Measurements from ENCODE around the gene TMEM144. TPM values are rescaled to one million over a fixed set of nuclear protein-coding genes. Genes with fewer than 3 reads are reported as not detected.

Gene TMEM144
- total RNA-seq, 1 donor from 2014 or later, result 4.1 TPM

- Histone ChIP-seq H2AFZ (replicated peaks) (no peak overlapping the region), H3K4me3 (no peak overlapping the region), H3K4me1 (no peaks in the 10 kb centered on the region), H4K20me1 (ENCODE audit: low read depth) (no peaks in the 10 kb centered on the region), H3K9me3 (ENCODE audit: low read depth) (no peaks in the 10 kb centered on the region), H3K36me3 (no peaks in the 10 kb centered on the region), H3K79me2 (ENCODE audit: low read depth) (no peaks in the 10 kb centered on the region), H3K27me3 (no peaks in the 10 kb centered on the region), H3K9ac (no peak overlapping the region), H3F3A (ENCODE audit: low read depth) (peaks cover 4% of the 10 kb centered on the region), H3K27ac (no peak overlapping the region), H3K4me2 (no peak overlapping the region)
- DNase-seq (ENCODE audit: low spot score), result peak; percentile 56
- TF ChIP-seq EZH2phosphoT487 (IDR thresholded peaks at IDR 0.05) (no peak), CTCF (IDR thresholded peaks at IDR 0.05) (peak; percentile 79)
- H3K27ac Mint-ChIP-seq, result no peak overlapping the region
- H3K27me3 Mint-ChIP-seq (ENCODE audit: insufficient read depth, low read depth), result peaks cover 2% of the 10 kb centered on the region
- H3K4me3 Mint-ChIP-seq, result no peak overlapping the region
- H3K9me3 Mint-ChIP-seq, result no peaks in the 10 kb centered on the region
- H3K36me3 Mint-ChIP-seq, result no peaks in the 10 kb centered on the region
- peaks cover 9% of the 10 kb centered on the region for H3K4me1 Mint-ChIP-seq
Observed at GRCh38 chr4:158255727-158256324, 45.5 kb downstream of the TMEM144 start.

DNA sequence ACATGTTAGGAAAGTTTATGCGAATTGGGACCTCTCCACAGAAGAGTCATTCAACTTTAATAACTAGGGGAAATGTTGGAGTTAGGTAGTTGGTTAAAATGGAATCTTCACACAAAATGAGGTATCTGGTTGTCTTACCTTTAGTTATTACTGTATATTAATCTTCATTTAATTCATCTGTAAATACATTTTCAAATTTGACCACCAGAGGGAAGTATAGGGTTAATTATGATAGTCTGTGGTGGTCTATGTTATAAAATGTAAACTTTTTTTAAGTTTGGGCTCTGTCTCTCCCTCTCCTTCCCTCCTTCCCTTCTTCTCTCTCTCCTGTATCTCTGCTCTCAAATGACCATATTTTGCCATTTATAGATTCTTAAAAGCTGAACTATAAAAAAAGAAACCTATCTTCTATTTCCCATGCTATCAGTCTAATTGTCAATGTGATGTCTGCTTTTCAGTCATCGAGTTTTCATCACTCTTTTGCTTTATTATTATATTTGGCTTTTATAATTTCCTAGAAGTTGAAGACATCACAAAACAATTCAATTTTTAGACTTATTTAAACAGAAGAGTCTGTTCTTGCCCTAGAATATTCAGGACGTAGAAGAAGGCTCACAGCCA, 49.8 kb downstream of the TMEM144 start:
- TF ChIP-seq EZH2phosphoT487 (IDR thresholded peaks at IDR 0.05) (no peak), EZH2 (IDR thresholded peaks at IDR 0.05) (no peak), CTCF (IDR thresholded peaks at IDR 0.05) (peak; percentile 65)
- Histone ChIP-seq H3K4me3 (no peak overlapping the region), H3K9me3 (ENCODE audit: low read depth) (no peaks in the 10 kb centered on the region), H3K4me1 (no peaks in the 10 kb centered on the region), H3K4me2 (no peak overlapping the region), H3K79me2 (ENCODE audit: low read depth) (no peaks in the 10 kb centered on the region), H3F3A (ENCODE audit: low read depth) (peaks cover 4% of the 10 kb centered on the region), H3K27me3 (no peaks in the 10 kb centered on the region), H3K36me3 (no peaks in the 10 kb centered on the region), H2AFZ (replicated peaks) (peak overlapping the region; percentile 53), H3K27ac (no peak overlapping the region), H3K9ac (no peak overlapping the region), H4K20me1 (ENCODE audit: low read depth) (no peaks in the 10 kb centered on the region)
- peaks cover 15% of the 10 kb centered on the region for H3K4me1 Mint-ChIP-seq
- peaks cover 2% of the 10 kb centered on the region for H3K27me3 Mint-ChIP-seq (ENCODE audit: insufficient read depth, low read depth)
- no peak overlapping the region for H3K27ac Mint-ChIP-seq
- H3K36me3 Mint-ChIP-seq, result no peaks in the 10 kb centered on the region
- peak; percentile 40 for DNase-seq (ENCODE audit: low spot score)
- H3K9me3 Mint-ChIP-seq, result no peaks in the 10 kb centered on the region
- H3K4me3 Mint-ChIP-seq, result no peak overlapping the region

DNA sequence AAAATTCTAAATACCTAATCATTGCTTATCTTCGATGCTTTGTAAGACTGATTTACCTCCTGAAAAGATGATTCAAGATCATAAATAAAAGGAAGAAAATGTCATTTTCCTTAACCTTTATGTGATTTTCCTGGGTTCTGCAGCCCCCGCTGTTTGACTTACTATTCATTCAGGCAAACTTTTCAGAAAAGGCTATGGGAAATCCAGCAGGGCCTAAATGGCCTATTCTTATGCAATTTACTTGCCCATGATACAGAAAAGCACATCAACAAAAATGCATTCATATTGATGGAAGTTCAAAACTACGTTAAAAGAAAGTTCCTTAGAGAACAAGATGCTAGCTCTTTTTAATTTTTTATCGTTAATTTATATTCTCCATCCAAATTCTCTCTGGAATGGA, 51.2 kb downstream of the TMEM144 start:
- no peaks in the 10 kb centered on the region for H3K27me3 ChIP-seq
- no peak for DNase-seq (ENCODE audit: low spot score)
- Mint-ChIP-seq H3K27me3 (ENCODE audit: insufficient read depth, low read depth) (peaks cover 2% of the 10 kb centered on the region), H3K36me3 (no peaks in the 10 kb centered on the region), H3K4me3 (no peak overlapping the region), H3K9me3 (no peaks in the 10 kb centered on the region), H3K27ac (peak overlapping the region; percentile 60), H3K4me1 (peaks cover 15% of the 10 kb centered on the region)
- H4K20me1 ChIP-seq (ENCODE audit: low read depth), result no peaks in the 10 kb centered on the region
- H3K27ac ChIP-seq, result no peak overlapping the region
- no peak overlapping the region for H3K4me3 ChIP-seq
- no peaks in the 10 kb centered on the region for H3K79me2 ChIP-seq (ENCODE audit: low read depth)
- H3K4me1 ChIP-seq, result no peaks in the 10 kb centered on the region
- H3K4me2 ChIP-seq, result no peak overlapping the region
- peaks cover 4% of the 10 kb centered on the region for H3F3A ChIP-seq (ENCODE audit: low read depth)
- no peak overlapping the region for H2AFZ ChIP-seq (replicated peaks)
- H3K9ac ChIP-seq, result no peak overlapping the region
- TF ChIP-seq EZH2 (IDR thresholded peaks at IDR 0.05) (no peak), EZH2phosphoT487 (IDR thresholded peaks at IDR 0.05) (no peak), CTCF (IDR thresholded peaks at IDR 0.05) (no peak)
- H3K9me3 ChIP-seq (ENCODE audit: low read depth), result no peaks in the 10 kb centered on the region
- H3K36me3 ChIP-seq, result no peaks in the 10 kb centered on the region

All from neural progenitor cell (in vitro differentiated cells).